OCI-LY3 (cell line): ENCODE results near the gene MBP.

Source experiments
- H2AFZ ChIP-seq: fragments of 200-600, 300-600 bp; shearing (Covaris generic); 2 replicates; pipeline ENCODE4 v1.6.0; 2014; ENCODE audit warnings: antibody characterized with exemption, low read depth, low read length
- H3K27ac ChIP-seq: fragments of 200-600, 300-600 bp; sonication (generic); 2 replicates; pipeline ENCODE4 v1.5.1; 2014; ENCODE audit warnings: mild to moderate bottlenecking, low read length, moderate library complexity, mixed read lengths
- H3K27me3 ChIP-seq: fragments of 200-600, 300-600 bp; sonication (generic); 2 replicates; pipeline ENCODE4 v1.6.1; 2014; ENCODE audit warnings: low read depth, low read length, mixed read lengths
- H3K36me3 ChIP-seq: fragments of 200-600, 300-600 bp; sonication (generic); replicated peaks from 2 replicates; pipeline ENCODE3; 2014; ENCODE audit warnings: low read depth, low read length, mixed read lengths
- H3K4me1 ChIP-seq: fragments of 300-600, 200-600 bp; sonication (generic); 2 replicates; pipeline ENCODE4 v1.6.1; 2014; ENCODE audit warnings: low read length, mixed read lengths
- H3K4me2 ChIP-seq: fragments of 200-600, 300-600 bp; sonication (generic); 2 replicates; pipeline ENCODE4 v1.6.1; 2014; ENCODE audit warnings: low read length, mixed read lengths
- H3K4me3 ChIP-seq: fragments of 300-600, 200-600 bp; sonication (generic); 2 replicates; pipeline ENCODE4 v1.5.1; 2014; ENCODE audit warnings: antibody characterized with exemption, mild to moderate bottlenecking, low read length, moderate library complexity
- H3K79me2 ChIP-seq: fragments of 300-600, 200-600 bp; shearing (Covaris generic); 2 replicates; pipeline ENCODE4 v1.6.1; 2014; ENCODE audit warnings: mild to moderate bottlenecking, low read length, mixed read lengths
- H3K9ac ChIP-seq: fragments of 300-600, 200-600 bp; shearing (Covaris generic); 2 replicates; pipeline ENCODE4 v1.6.0; 2014; ENCODE audit warnings: mild to moderate bottlenecking, low read length, moderate library complexity
- H3K9me3 ChIP-seq: fragments of 200-600, 300-600 bp; shearing (Covaris generic); 2 replicates; pipeline ENCODE4 v1.6.1; 2014; ENCODE audit warnings: low read length, mixed read lengths; ENCODE audit not compliant: insufficient read depth
- H4K20me1 ChIP-seq: fragments of 200-600, 300-600 bp; sonication (generic); 2 replicates; pipeline ENCODE4 v1.6.1; 2016; ENCODE audit warnings: low read length, mixed read lengths; ENCODE audit not compliant: insufficient read depth
- EZH2phosphoT487 ChIP-seq: fragments of 200-600 bp; shearing (Covaris generic); IDR thresholded peaks from 2 replicates; pipeline ENCODE4 v1.6.1; 2018; ENCODE audit warnings: antibody characterized with exemption, mixed run types, low read depth
- TF ChIP-seq, protein P1 (sequence below): fragments of 200-600, 300-600 bp; sonication (generic); IDR thresholded peaks from 2 replicates; pipeline ENCODE4 v1.5.1; 2014; ENCODE audit warnings: antibody characterized with exemption, low read length, low read depth

Gene MBP

DNA sequence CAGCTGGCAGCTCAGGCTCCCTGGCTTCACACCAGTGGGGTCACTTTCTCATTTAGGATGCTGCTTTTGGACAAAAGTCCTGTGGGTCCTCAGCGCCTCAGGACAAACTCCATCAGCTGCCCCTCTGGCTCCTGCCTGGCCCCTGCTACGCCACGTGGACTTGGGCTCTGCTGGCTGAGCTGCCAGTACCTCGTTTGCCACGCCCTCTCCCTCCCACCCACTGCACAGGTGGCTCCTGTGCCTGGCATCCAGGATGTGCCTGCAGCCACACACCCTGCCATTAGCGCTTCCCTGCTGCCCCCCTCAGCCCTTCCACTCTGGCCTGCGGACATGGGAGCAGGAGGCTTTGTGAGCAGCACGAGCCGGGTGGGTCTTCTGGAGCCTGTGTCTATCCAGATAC is 191.3 kb downstream of the MBP start:
- H3K79me2 ChIP-seq, result no peaks in the 10 kb centered on the region
- H3K36me3 ChIP-seq, result peaks cover 16% of the 10 kb centered on the region
- no peaks in the 10 kb centered on the region for H3K9me3 ChIP-seq
- TF ChIP-seq EZH2phosphoT487, result no peak
- TF ChIP-seq, protein P1, sequence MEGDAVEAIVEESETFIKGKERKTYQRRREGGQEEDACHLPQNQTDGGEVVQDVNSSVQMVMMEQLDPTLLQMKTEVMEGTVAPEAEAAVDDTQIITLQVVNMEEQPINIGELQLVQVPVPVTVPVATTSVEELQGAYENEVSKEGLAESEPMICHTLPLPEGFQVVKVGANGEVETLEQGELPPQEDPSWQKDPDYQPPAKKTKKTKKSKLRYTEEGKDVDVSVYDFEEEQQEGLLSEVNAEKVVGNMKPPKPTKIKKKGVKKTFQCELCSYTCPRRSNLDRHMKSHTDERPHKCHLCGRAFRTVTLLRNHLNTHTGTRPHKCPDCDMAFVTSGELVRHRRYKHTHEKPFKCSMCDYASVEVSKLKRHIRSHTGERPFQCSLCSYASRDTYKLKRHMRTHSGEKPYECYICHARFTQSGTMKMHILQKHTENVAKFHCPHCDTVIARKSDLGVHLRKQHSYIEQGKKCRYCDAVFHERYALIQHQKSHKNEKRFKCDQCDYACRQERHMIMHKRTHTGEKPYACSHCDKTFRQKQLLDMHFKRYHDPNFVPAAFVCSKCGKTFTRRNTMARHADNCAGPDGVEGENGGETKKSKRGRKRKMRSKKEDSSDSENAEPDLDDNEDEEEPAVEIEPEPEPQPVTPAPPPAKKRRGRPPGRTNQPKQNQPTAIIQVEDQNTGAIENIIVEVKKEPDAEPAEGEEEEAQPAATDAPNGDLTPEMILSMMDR, result no peak
- H4K20me1 ChIP-seq, result no peaks in the 10 kb centered on the region
- 0 out of 2 replicates have a peak, but pooled peaks cover 4% of the 10 kb centered on the region for H3K4me1 ChIP-seq
- H2AFZ ChIP-seq, result no peak overlapping the region
- no peak overlapping the region for H3K27ac ChIP-seq
- no peak overlapping the region for H3K4me3 ChIP-seq
- no peak overlapping the region for H3K4me2 ChIP-seq
- no peaks in the 10 kb centered on the region for H3K27me3 ChIP-seq
- no peak overlapping the region for H3K9ac ChIP-seq

- Histone ChIP-seq H3K36me3 (peaks cover 19% of the 10 kb centered on the region), H2AFZ (no peak overlapping the region), H3K27me3 (no peaks in the 10 kb centered on the region), H3K4me2 (no peak overlapping the region), H3K4me1 (0 out of 2 replicates have a peak, but pooled peaks cover 4% of the 10 kb centered on the region), H3K79me2 (no peaks in the 10 kb centered on the region), H3K9me3 (no peaks in the 10 kb centered on the region), H3K9ac (no peak overlapping the region), H3K27ac (no peak overlapping the region), H3K4me3 (no peak overlapping the region), H4K20me1 (no peaks in the 10 kb centered on the region)
- TF ChIP-seq EZH2phosphoT487, result no peak
- TF ChIP-seq, protein P1, result no peak
Measured at GRCh38 chr18:76938619-76939018, 194.0 kb downstream of the MBP start.

- H3K79me2 ChIP-seq, result no peaks in the 10 kb centered on the region
- H3K4me3 ChIP-seq, result no peak overlapping the region
- 0 out of 2 replicates have a peak, but pooled peaks cover 4% of the 10 kb centered on the region for H3K4me1 ChIP-seq
- H3K9me3 ChIP-seq, result no peaks in the 10 kb centered on the region
- H3K27ac ChIP-seq, result no peak overlapping the region
- H3K36me3 ChIP-seq, result peaks cover 19% of the 10 kb centered on the region
- no peak overlapping the region for H3K9ac ChIP-seq
- H2AFZ ChIP-seq, result no peak overlapping the region
- no peaks in the 10 kb centered on the region for H3K27me3 ChIP-seq
- H4K20me1 ChIP-seq, result no peaks in the 10 kb centered on the region
- TF ChIP-seq, protein P1, result no peak
- no peak for TF ChIP-seq EZH2phosphoT487
- no peak overlapping the region for H3K4me2 ChIP-seq
Measured at GRCh38 chr18:76937597-76937996, 195.0 kb downstream of the MBP start.

DNA sequence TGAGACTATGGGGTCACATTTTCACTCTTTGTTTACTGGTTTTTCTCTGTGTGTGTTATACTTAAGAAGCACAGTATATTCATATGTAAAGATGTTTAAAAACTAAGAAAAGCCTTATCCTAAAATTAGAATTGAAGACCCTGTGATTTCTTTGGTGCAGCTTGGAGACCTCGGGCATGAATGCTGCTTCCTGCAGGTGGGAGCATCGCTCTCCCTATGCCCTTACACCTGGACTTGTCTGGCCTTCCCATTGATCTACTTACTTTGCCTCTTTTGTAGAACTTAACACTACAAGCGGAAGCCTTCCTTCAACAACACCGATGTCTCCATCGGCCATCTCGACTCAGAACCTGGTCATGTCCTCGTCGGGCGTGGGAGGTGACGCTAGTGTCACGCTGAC is 195.7 kb downstream of the MBP start:
- Histone ChIP-seq H3K27ac (no peak overlapping the region), H3K4me2 (no peak overlapping the region), H3K27me3 (no peaks in the 10 kb centered on the region), H3K79me2 (no peaks in the 10 kb centered on the region), H3K9ac (no peak overlapping the region), H2AFZ (no peak overlapping the region), H4K20me1 (no peaks in the 10 kb centered on the region), H3K4me3 (no peak overlapping the region), H3K9me3 (no peaks in the 10 kb centered on the region), H3K36me3 (peaks cover 19% of the 10 kb centered on the region), H3K4me1 (0 out of 2 replicates have a peak, but pooled peaks cover 4% of the 10 kb centered on the region)
- TF ChIP-seq, protein P1, result no peak
- TF ChIP-seq EZH2phosphoT487, result no peak
